GM19099 (cell line): ENCODE measurements around the gene CRHBP.

Experiments
- POLR2A ChIP-seq: IDR thresholded peaks from 3 replicates; pipeline ENCODE4 v1.6.1; 2011; ENCODE audit warnings: low read depth; ENCODE audit not compliant: insufficient read length; ENCODE audit errors: extremely low read depth

CRHBP gene

GRCh38 chr5:76952795-76953536 lies at the start of gene CRHBP:
CRHBP (plus strand) TSS chr5:76953045; CDS start chr5:76953135, 90 bp downstream.
- no peak for TF ChIP-seq POLR2A

GRCh38 chr5:76908166-76908565 lies 44.7 kb upstream of the CRHBP start:
- no peak for TF ChIP-seq POLR2A

- TF ChIP-seq POLR2A: no peak
These were observed 34.3 kb upstream of the CRHBP start for GRCh38 chr5:76918539-76918938.

- TF ChIP-seq POLR2A: no peak
These were observed 32.4 kb upstream of the CRHBP start for GRCh38 chr5:76920491-76920890.

- TF ChIP-seq POLR2A: no peak
These were observed 26.3 kb upstream of the CRHBP start for GRCh38 chr5:76926329-76927105.

- no peak for TF ChIP-seq POLR2A
These were observed 24.9 kb upstream of the CRHBP start for GRCh38 chr5:76927961-76928360.

- TF ChIP-seq POLR2A: no peak
These were observed 22.8 kb upstream of the CRHBP start for GRCh38 chr5:76930083-76930482.

- TF ChIP-seq POLR2A: no peak
These were observed 14.7 kb upstream of the CRHBP start for GRCh38 chr5:76938177-76938576.

- no peak for TF ChIP-seq POLR2A
These were observed 11.8 kb upstream of the CRHBP start for GRCh38 chr5:76941000-76941399.

- TF ChIP-seq POLR2A: no peak
These were observed 11.4 kb upstream of the CRHBP start for GRCh38 chr5:76941442-76941841.

- no peak for TF ChIP-seq POLR2A
These were observed 10.3 kb upstream of the CRHBP start for GRCh38 chr5:76942581-76942980.

GRCh38 chr5:76943006-76943405 lies 9.8 kb upstream of the CRHBP start:
- TF ChIP-seq POLR2A: no peak

- TF ChIP-seq POLR2A: no peak
These were observed 8.2 kb upstream of the CRHBP start for GRCh38 chr5:76944638-76945037.

- TF ChIP-seq POLR2A: no peak
These were observed 6.8 kb upstream of the CRHBP start for GRCh38 chr5:76946090-76946489.

- TF ChIP-seq POLR2A: no peak
These were observed 5.8 kb upstream of the CRHBP start for GRCh38 chr5:76947082-76947503.

- TF ChIP-seq POLR2A: no peak
These were observed 922 bp downstream of the CRHBP start for GRCh38 chr5:76953551-76954382.

GRCh38 chr5:76954383-76954763 lies 1.5 kb downstream of the CRHBP start:
- TF ChIP-seq POLR2A: no peak
